WERI-Rb-1 (cell line): ENCODE data around the gene PGGHG.
A peak's percentile ranks its signal among the peaks of the same experiment; 100 is the strongest.

ENCODE experiments used
- DNase-seq: peaks from one replicate; pipeline ENCODE4 v3.0.0-alpha.2; 2020
- H3K27ac ChIP-seq: fragments of 250-450 bp; sonication (Bioruptor Pico); 2 replicates; pipeline ENCODE4 v1.5.1; 2020; ENCODE audit warnings: mild to moderate bottlenecking, moderate library complexity
- H3K27me3 ChIP-seq: fragments of 250-450 bp; sonication (Bioruptor Pico); 2 replicates; pipeline ENCODE4 v1.5.1; 2021; ENCODE audit warnings: mild to moderate bottlenecking, low read depth, moderate library complexity; ENCODE audit not compliant: insufficient read depth, severe bottlenecking
- H3K36me3 ChIP-seq: fragments of 250-450 bp; sonication (Bioruptor Pico); 2 replicates; pipeline ENCODE4 v1.5.1; 2020; ENCODE audit warnings: mild to moderate bottlenecking, moderate library complexity
- H3K4me3 ChIP-seq: 2 replicates; pipeline ENCODE4 v1.5.1; 2011; ENCODE audit warnings: low read depth, mild to moderate bottlenecking, control low read depth, low read length
- H3K9me3 ChIP-seq: fragments of 250-450 bp; sonication (Bioruptor Pico); 2 replicates; pipeline ENCODE4 v1.5.1; 2021; ENCODE audit warnings: mild to moderate bottlenecking, moderate library complexity; ENCODE audit not compliant: severe bottlenecking
- TF ChIP-seq, protein P1 (sequence below): IDR thresholded peaks from 2 replicates; pipeline ENCODE4 v1.5.1; 2011; ENCODE audit warnings: low read depth, mild to moderate bottlenecking, control low read depth, inconsistent platforms, low read length

Gene PGGHG

GRCh38 chr11:250274-250673 lies 38.7 kb upstream of the PGGHG start:
- TF ChIP-seq, protein P1, sequence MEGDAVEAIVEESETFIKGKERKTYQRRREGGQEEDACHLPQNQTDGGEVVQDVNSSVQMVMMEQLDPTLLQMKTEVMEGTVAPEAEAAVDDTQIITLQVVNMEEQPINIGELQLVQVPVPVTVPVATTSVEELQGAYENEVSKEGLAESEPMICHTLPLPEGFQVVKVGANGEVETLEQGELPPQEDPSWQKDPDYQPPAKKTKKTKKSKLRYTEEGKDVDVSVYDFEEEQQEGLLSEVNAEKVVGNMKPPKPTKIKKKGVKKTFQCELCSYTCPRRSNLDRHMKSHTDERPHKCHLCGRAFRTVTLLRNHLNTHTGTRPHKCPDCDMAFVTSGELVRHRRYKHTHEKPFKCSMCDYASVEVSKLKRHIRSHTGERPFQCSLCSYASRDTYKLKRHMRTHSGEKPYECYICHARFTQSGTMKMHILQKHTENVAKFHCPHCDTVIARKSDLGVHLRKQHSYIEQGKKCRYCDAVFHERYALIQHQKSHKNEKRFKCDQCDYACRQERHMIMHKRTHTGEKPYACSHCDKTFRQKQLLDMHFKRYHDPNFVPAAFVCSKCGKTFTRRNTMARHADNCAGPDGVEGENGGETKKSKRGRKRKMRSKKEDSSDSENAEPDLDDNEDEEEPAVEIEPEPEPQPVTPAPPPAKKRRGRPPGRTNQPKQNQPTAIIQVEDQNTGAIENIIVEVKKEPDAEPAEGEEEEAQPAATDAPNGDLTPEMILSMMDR, result no peak
- Histone ChIP-seq H3K27me3 (no peaks in the 10 kb centered on the region), H3K36me3 (peaks cover 75% of the 10 kb centered on the region)

GRCh38 chr11:250740-251299 lies 38.1 kb upstream of the PGGHG start:
- Histone ChIP-seq H3K27me3 (no peaks in the 10 kb centered on the region), H3K27ac (no peak overlapping the region), H3K36me3 (peaks cover 70% of the 10 kb centered on the region), H3K9me3 (no peaks in the 10 kb centered on the region), H3K4me3 (no peak overlapping the region)
- peak; percentile 74 for DNase-seq
- TF ChIP-seq, protein P1, result peak; percentile 90

More at GRCh38 chr11:250274-250673, 38.7 kb upstream of the PGGHG start:
- H3K27ac ChIP-seq, result no peak overlapping the region
- DNase-seq, result no peak
- H3K4me3 ChIP-seq, result no peak overlapping the region
- no peaks in the 10 kb centered on the region for H3K9me3 ChIP-seq

GRCh38 chr11:251550-251949 lies 37.4 kb upstream of the PGGHG start:
- Histone ChIP-seq H3K36me3 (peaks cover 63% of the 10 kb centered on the region), H3K27ac (no peak overlapping the region), H3K9me3 (no peaks in the 10 kb centered on the region), H3K4me3 (no peak overlapping the region), H3K27me3 (no peaks in the 10 kb centered on the region)
- peak; percentile 55 for DNase-seq
- TF ChIP-seq, protein P1, result peak; percentile 26; the same call in 1 of the 2 replicates

DNA sequence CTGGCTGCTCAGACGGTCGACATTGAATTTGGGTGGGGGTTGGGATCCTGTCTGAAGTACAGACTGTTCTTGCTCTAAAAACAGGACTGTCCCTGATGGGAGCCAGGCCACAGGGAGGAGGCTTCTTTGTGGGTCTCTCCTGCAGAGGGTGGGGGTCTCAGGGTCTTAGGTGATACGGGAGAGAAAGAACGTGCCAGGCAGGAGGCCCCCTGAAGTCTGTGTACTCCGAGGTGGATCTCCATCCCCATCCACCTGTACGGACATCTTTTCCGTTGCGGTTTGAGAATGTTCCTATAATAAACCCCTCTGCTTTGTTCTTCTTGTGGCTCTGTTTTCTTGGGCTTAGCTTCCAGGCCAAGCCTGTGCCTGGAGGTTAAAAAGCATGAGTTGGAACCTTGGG lies 36.3 kb upstream of the PGGHG start:
- peaks cover 52% of the 10 kb centered on the region for H3K36me3 ChIP-seq
- DNase-seq, result no peak
- TF ChIP-seq, protein P1, result no peak
- H3K27ac ChIP-seq, result no peak overlapping the region
- no peaks in the 10 kb centered on the region for H3K9me3 ChIP-seq
- no peak overlapping the region for H3K4me3 ChIP-seq
- no peaks in the 10 kb centered on the region for H3K27me3 ChIP-seq

GRCh38 chr11:253160-253885 lies 35.6 kb upstream of the PGGHG start:
- Histone ChIP-seq H3K27me3 (no peaks in the 10 kb centered on the region), H3K27ac (no peak overlapping the region), H3K4me3 (no peak overlapping the region), H3K36me3 (peaks cover 47% of the 10 kb centered on the region), H3K9me3 (no peaks in the 10 kb centered on the region)
- DNase-seq, result no peak
- TF ChIP-seq, protein P1, result no peak
